ENCODE measurements around the gene VAV3. TPM values are rescaled to one million over a fixed set of nuclear protein-coding genes. Genes with fewer than 3 reads are reported as not detected.

VAV3 gene
- total RNA-seq, 2 experiments from 2014 or later = 5.3 to 6.2 TPM

DNA sequence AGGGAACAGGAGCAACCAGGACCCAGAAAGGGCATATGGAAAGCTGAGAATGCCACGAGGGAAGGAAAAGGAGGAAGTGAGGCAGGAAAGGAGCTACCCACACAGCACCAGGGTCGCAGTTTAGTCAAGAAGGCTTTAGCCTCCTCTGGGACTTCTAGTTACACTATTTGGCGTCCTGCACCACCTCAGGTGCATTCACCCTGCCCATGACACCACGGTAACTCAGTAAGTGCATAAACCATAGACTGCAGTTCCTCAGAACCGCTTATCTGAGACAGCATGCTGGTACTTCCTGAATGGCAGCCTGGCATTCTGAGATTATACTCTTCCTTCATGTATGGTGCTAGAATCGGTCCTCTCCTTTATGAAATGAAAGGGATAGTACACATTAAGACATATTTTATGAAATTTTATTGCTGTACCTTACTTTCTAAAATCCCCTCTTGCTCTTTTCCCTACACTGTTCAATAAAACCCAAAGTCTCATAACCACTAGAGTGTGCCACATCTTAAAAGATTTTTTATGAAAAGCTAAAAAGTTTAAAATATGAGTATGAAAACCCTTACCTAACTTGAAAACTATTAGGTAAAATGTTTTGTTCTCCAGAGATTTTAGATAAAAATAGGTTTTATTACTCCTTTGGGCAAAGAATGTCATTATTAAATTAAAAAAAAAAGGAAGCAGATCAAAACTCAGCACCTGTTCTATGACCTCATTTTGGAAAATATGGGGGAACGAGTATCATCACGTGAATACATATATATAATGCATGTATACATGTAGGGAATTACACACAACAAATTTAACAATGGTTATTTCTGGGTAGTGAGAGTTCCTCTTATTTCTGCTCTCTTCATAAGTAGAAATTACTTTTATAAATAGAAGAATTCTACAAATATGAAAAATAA, 67.3 kb downstream of the VAV3 start:
- peaks cover 57% of the 10 kb centered on the region for H3K4me1 Mint-ChIP-seq (ENCODE audit: low read depth)
- TF ChIP-seq, protein P1, sequence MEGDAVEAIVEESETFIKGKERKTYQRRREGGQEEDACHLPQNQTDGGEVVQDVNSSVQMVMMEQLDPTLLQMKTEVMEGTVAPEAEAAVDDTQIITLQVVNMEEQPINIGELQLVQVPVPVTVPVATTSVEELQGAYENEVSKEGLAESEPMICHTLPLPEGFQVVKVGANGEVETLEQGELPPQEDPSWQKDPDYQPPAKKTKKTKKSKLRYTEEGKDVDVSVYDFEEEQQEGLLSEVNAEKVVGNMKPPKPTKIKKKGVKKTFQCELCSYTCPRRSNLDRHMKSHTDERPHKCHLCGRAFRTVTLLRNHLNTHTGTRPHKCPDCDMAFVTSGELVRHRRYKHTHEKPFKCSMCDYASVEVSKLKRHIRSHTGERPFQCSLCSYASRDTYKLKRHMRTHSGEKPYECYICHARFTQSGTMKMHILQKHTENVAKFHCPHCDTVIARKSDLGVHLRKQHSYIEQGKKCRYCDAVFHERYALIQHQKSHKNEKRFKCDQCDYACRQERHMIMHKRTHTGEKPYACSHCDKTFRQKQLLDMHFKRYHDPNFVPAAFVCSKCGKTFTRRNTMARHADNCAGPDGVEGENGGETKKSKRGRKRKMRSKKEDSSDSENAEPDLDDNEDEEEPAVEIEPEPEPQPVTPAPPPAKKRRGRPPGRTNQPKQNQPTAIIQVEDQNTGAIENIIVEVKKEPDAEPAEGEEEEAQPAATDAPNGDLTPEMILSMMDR (IDR thresholded peaks at IDR 0.05) = peak; percentile 18
- ChIA-PET POLR2A (interaction anchor here (1.1 kb wide), 1 partner anchor 10 kb away, joined by 5 read pairs; no protein-coding TSS in a partner anchor), CTCF (interaction anchor here (1.0 to 1.4 kb wide), 5 partner anchors 16 to 229 kb away, joined by 3 to 4 read pairs (median 3); partner anchors contain the start of gene VAV3)
- intact Hi-C loops (cut with micrococcal nuclease) = loop anchor here (5.0 to 10.0 kb wide), 2 partner anchors 65 to 113 kb away; no protein-coding TSS in a partner anchor
- H3K9me3 Mint-ChIP-seq = peaks cover 7% of the 10 kb centered on the region
- DNase-seq (peak; percentile 20), ATAC-seq (peak; percentile 76)
- H3K27ac Mint-ChIP-seq = peak overlapping the region; percentile 74
- peaks cover 4% of the 10 kb centered on the region for H3K36me3 Mint-ChIP-seq (ENCODE audit: low read depth)
- H3K27me3 Mint-ChIP-seq = no peaks in the 10 kb centered on the region
- peak overlapping the region; percentile 43 for H3K4me3 Mint-ChIP-seq

DNA sequence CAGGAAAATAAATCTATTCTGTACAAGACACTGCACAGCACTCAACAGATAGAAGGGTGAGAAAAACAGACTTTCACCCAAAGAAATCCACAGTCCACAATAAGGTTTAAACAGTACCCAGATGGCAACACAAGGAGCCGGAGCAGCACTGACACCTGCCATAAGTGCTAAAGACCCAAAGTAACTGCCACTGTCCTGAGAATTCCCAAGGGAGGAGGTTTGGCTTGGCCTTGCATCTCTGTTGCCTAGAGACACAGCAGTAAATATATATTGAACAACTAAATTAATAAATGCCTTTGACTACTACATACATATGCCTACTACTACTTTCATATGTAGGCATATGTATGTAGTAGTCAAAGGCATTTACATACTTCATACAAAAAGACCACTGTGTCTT, 68.0 kb downstream of the VAV3 start:
- ChIA-PET POLR2A (interaction anchor here (1.1 kb wide), 1 partner anchor 11 kb away, joined by 5 read pairs; no protein-coding TSS in a partner anchor), CTCF (interaction anchor here (1.0 to 1.4 kb wide), 4 partner anchors 15 to 230 kb away, joined by 3 to 4 read pairs (median 4); partner anchors contain the start of gene VAV3)
- Mint-ChIP-seq H3K27me3 (no peaks in the 10 kb centered on the region), H3K27ac (peak overlapping the region; percentile 74), H3K9me3 (peaks cover 7% of the 10 kb centered on the region), H3K36me3 (ENCODE audit: low read depth) (peaks cover 4% of the 10 kb centered on the region), H3K4me1 (ENCODE audit: low read depth) (peaks cover 57% of the 10 kb centered on the region), H3K4me3 (peak overlapping the region; percentile 43)
- TF ChIP-seq, protein P1 (IDR thresholded peaks at IDR 0.05) = no peak
- intact Hi-C loops (cut with micrococcal nuclease) = loop anchor here (5.0 to 10.0 kb wide), 2 partner anchors 65 to 112 kb away; no protein-coding TSS in a partner anchor
- ATAC-seq = no peak
- no peak for DNase-seq

DNA sequence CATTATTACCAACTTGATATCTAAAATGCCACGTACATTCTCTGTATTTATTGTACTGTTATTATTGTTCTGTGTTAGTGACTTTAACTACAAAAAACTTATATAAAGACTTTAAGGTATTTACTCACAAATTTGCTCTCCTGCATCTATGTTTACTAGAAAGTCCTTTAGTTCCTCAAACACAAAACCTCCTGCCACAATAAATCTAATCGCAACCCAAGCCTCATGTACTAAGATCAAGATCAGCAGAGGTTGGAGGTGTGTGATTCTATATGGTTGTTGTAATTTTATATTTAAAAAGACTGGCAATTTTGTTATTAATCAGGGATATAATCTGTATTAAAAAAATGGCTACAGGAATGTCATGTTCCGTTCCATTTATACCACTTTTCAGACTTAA, 68.6 kb downstream of the VAV3 start:
- no peak for ATAC-seq
- H3K4me1 Mint-ChIP-seq (ENCODE audit: low read depth) = peaks cover 57% of the 10 kb centered on the region
- POLR2A ChIA-PET = interaction anchor here (1.5 kb wide), 1 partner anchor 11 kb away, joined by 3 read pairs; no protein-coding TSS in a partner anchor
- no peak for DNase-seq
- no peaks in the 10 kb centered on the region for H3K27me3 Mint-ChIP-seq
- TF ChIP-seq, protein P1 (IDR thresholded peaks at IDR 0.05) = no peak
- peaks cover 4% of the 10 kb centered on the region for H3K36me3 Mint-ChIP-seq (ENCODE audit: low read depth)
- H3K9me3 Mint-ChIP-seq = peaks cover 7% of the 10 kb centered on the region
- no peak overlapping the region for H3K27ac Mint-ChIP-seq
- H3K4me3 Mint-ChIP-seq = no peak overlapping the region
- intact Hi-C loops (cut with micrococcal nuclease) = loop anchor here (5.0 to 10.0 kb wide), 2 partner anchors 66 to 112 kb away; no protein-coding TSS in a partner anchor
- CTCF ChIA-PET = no interaction called here

DNA sequence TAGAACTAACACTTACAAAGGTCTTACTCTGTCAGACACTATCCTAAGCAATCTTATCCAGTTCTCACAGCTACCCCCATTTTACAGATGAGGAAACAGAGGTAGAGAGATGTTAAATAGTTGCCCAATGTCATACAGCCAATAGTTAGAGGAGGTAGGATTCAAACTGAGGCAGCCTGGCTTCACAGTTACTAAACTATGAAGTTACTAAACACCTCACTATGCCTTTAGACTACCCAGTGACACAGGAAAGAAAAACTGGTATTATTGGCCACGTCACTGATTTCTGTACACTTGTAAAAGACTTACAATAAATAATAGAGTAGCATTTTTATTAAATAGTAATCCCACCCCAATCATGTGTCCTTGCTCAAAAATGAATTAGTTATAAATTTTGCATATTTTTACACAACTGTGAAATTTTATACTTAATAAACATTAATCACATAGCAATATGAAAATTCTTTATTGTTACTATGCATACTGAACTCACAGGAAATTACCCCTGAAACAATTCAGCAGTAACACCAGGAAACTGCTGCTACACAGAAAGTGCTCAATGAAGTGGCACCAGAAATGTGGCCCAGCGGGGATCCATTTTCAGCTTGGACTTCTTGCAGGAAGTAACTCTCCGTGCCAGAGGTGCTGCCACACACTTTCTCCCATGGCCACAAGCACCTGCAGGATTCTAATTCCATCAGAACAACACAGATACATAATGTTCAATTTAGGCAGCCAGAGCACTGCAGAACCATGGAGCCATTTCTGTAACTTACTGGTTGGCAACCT, 69.4 kb downstream of the VAV3 start:
- H3K9me3 Mint-ChIP-seq = peaks cover 9% of the 10 kb centered on the region
- intact Hi-C loops (cut with micrococcal nuclease) = loop anchor here (5.0 to 10.0 kb wide), 2 partner anchors 67 to 111 kb away; no protein-coding TSS in a partner anchor
- ATAC-seq = no peak
- peak overlapping the region; percentile 61 for H3K27ac Mint-ChIP-seq
- ChIA-PET POLR2A (interaction anchor here (1.5 kb wide), 1 partner anchor 10 kb away, joined by 3 read pairs; no protein-coding TSS in a partner anchor), CTCF (interaction anchor here (1.8 kb wide), 1 partner anchor 230 kb away, joined by 7 read pairs; no protein-coding TSS in a partner anchor)
- no peaks in the 10 kb centered on the region for H3K27me3 Mint-ChIP-seq
- peak; percentile 25 for DNase-seq
- peaks cover 4% of the 10 kb centered on the region for H3K36me3 Mint-ChIP-seq (ENCODE audit: low read depth)
- H3K4me1 Mint-ChIP-seq (ENCODE audit: low read depth) = peaks cover 57% of the 10 kb centered on the region
- H3K4me3 Mint-ChIP-seq = no peak overlapping the region
- TF ChIP-seq, protein P1 (IDR thresholded peaks at IDR 0.05) = no peak
